RWPE2 (cell line): ENCODE measurements around the gene PTPRU.

Source experiments
- ATAC-seq: fragments of 200-7000 bp; cut with Tn5 transposase; 3 replicates; pipeline ENCODE4 v1.9.1; 2021; ENCODE audit warnings: low read depth
- DNase-seq: peaks from one replicate; pipeline ENCODE4 v3.0.0-alpha.2; 2020; ENCODE audit warnings: low spot score
- H3K27ac ChIP-seq: fragments of 450-650 bp; 2 replicates; pipeline ENCODE4 v1.5.1; 2017; ENCODE audit warnings: mild to moderate bottlenecking; ENCODE audit not compliant: poor library complexity, severe bottlenecking
- H3K27me3 ChIP-seq: fragments of 250-450 bp; sonication (Bioruptor Pico); 2 replicates; pipeline ENCODE4 v1.5.1; 2021; ENCODE audit warnings: mild to moderate bottlenecking, moderate library complexity; ENCODE audit not compliant: insufficient read depth, poor library complexity, severe bottlenecking
- H3K36me3 ChIP-seq: fragments of 250-450 bp; sonication (Bioruptor Pico); 2 replicates; pipeline ENCODE4 v1.5.1; 2020; ENCODE audit warnings: low read depth, mild to moderate bottlenecking, moderate library complexity
- H3K4me1 ChIP-seq: fragments of 250-450 bp; sonication (Bioruptor Pico); 2 replicates; pipeline ENCODE4 v1.5.1; 2021; ENCODE audit warnings: mild to moderate bottlenecking, moderate library complexity; ENCODE audit not compliant: insufficient read depth, poor library complexity, severe bottlenecking
- H3K4me3 ChIP-seq: fragments of 250-450 bp; sonication (Bioruptor Pico); 2 replicates; pipeline ENCODE4 v1.5.1; 2021; ENCODE audit warnings: mild to moderate bottlenecking, moderate library complexity; ENCODE audit not compliant: severe bottlenecking
- H3K9me3 ChIP-seq: fragments of 250-450 bp; sonication (Bioruptor Pico); 2 replicates; pipeline ENCODE4 v1.5.1; 2021; ENCODE audit warnings: mild to moderate bottlenecking, moderate library complexity; ENCODE audit not compliant: severe bottlenecking
- TF ChIP-seq, protein P1 (sequence below): fragments of 450-650 bp; IDR thresholded peaks from one replicate; pipeline ENCODE4 v1.5.1; 2017; ENCODE audit warnings: mild to moderate bottlenecking, moderate library complexity; ENCODE audit not compliant: poor library complexity, severe bottlenecking

The PTPRU gene

GRCh38 chr1:29324771-29325351, 88.5 kb downstream of the PTPRU start:
- Histone ChIP-seq H3K9me3 (no peaks in the 10 kb centered on the region), H3K4me3 (no peak overlapping the region), H3K27me3 (no peaks in the 10 kb centered on the region), H3K36me3 (peaks cover 4% of the 10 kb centered on the region; the same call in 1 of the 2 replicates), H3K27ac (no peak overlapping the region), H3K4me1 (no peaks in the 10 kb centered on the region)
- ATAC-seq (peak; percentile 41; the same call in 2 of the 3 replicates), DNase-seq (no peak)
- TF ChIP-seq, protein P1, sequence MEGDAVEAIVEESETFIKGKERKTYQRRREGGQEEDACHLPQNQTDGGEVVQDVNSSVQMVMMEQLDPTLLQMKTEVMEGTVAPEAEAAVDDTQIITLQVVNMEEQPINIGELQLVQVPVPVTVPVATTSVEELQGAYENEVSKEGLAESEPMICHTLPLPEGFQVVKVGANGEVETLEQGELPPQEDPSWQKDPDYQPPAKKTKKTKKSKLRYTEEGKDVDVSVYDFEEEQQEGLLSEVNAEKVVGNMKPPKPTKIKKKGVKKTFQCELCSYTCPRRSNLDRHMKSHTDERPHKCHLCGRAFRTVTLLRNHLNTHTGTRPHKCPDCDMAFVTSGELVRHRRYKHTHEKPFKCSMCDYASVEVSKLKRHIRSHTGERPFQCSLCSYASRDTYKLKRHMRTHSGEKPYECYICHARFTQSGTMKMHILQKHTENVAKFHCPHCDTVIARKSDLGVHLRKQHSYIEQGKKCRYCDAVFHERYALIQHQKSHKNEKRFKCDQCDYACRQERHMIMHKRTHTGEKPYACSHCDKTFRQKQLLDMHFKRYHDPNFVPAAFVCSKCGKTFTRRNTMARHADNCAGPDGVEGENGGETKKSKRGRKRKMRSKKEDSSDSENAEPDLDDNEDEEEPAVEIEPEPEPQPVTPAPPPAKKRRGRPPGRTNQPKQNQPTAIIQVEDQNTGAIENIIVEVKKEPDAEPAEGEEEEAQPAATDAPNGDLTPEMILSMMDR, result no peak

DNA sequence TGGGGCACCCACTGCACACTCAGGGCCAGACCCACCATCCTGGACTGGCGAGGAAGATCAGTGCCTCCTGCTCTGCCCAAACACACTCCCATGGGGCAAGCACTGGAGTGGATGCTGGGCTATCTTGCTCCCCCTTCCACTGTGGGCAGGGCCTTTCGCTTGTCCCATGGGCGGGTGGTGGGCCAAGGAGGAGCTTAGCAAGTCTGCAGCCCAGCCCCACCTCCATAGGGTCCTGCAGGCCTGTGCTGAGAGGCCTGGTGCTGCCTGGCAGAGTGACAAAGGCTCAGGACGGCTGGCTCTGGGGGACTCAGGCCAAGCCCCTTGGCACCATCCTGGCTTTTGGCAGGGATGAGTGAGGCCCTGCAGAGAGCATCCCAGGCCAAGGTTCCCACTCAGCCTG, 89.4 kb downstream of the PTPRU start:
- DNase-seq (no peak), ATAC-seq (no peak)
- Histone ChIP-seq H3K4me1 (no peaks in the 10 kb centered on the region), H3K27me3 (no peaks in the 10 kb centered on the region), H3K4me3 (no peak overlapping the region), H3K9me3 (no peaks in the 10 kb centered on the region), H3K36me3 (peaks cover 4% of the 10 kb centered on the region; the same call in 1 of the 2 replicates), H3K27ac (no peak overlapping the region)
- TF ChIP-seq, protein P1, result no peak

DNA sequence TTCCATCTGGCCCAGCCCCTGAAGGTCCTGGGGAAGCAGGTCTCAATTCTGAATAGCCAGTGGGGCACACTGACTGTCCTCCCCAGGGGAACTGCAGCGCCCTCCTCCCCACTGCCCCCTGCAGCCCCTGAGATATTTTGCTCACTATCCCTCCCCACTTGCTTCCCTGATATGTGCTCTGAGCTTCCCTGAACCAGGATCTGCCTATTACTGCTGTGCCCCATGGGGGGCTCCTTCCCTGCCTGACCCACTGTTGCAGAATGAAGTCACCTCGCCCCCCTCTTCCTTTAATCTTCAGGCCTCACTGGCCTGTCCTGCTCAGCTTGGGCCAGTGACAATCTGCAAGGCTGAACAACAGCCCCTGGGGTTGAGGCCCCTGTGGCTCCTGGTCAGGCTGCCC, 89.8 kb downstream of the PTPRU start:
- Histone ChIP-seq H3K4me1 (no peaks in the 10 kb centered on the region), H3K27ac (no peak overlapping the region), H3K36me3 (peaks cover 4% of the 10 kb centered on the region; the same call in 1 of the 2 replicates), H3K9me3 (no peaks in the 10 kb centered on the region), H3K27me3 (no peaks in the 10 kb centered on the region), H3K4me3 (no peak overlapping the region)
- DNase-seq, result no peak
- TF ChIP-seq, protein P1, result no peak
- no peak for ATAC-seq

- no peak for ATAC-seq
- no peak overlapping the region for H3K4me3 ChIP-seq
- peaks cover 2% of the 10 kb centered on the region for H3K9me3 ChIP-seq
- no peak for DNase-seq
- no peaks in the 10 kb centered on the region for H3K27me3 ChIP-seq
- no peak overlapping the region for H3K27ac ChIP-seq
- TF ChIP-seq, protein P1, result no peak
- no peaks in the 10 kb centered on the region for H3K4me1 ChIP-seq
- peaks cover 4% of the 10 kb centered on the region; the same call in 1 of the 2 replicates for H3K36me3 ChIP-seq
These were observed 91.1 kb downstream of the PTPRU start for GRCh38 chr1:29327223-29327935.
